Spleen (tissue), 11 donors: ENCODE results near the gene BACH2. TPM values are rescaled to one million over a fixed set of nuclear protein-coding genes. Genes with fewer than 3 reads are reported as not detected.
"Not testable (repeated sequence)": the region's sequence is repeated elsewhere in the genome, so short reads cannot be mapped to it uniquely, and the experiment has no call there.

Experiments
- DNase-seq: peaks from one replicate; pipeline ENCODE4 v3.0.0-alpha.2; 2020
- H3K27ac ChIP-seq, 8 donors: fragments of 200-600 bp; sonication (generic) in 7 of 8; 1 replicate in 4 of 8; 2 replicates in 4 of 8; pipeline versions ENCODE4 v1.5.0 to v1.8.0; 2016 to 2021; ENCODE audit warnings: inconsistent platforms in 4 of 8, mild to moderate bottlenecking in 4 of 8, moderate library complexity in 1 of 8
- H3K27me3 ChIP-seq, 7 donors: fragments of 200-600 bp; sonication (generic) in 6 of 7; replicated peaks in 1 of 7; 1 replicate in 4 of 7; 2 replicates in 3 of 7; pipeline versions ENCODE4 v1.5.0 to v1.8.0; 2016 to 2021; ENCODE audit warnings: inconsistent platforms in 3 of 7, mild to moderate bottlenecking in 1 of 7
- H3K36me3 ChIP-seq, 6 donors: fragments of 200-600 bp; sonication (generic) in 5 of 6; 1 replicate in 4 of 6; 2 replicates in 2 of 6; pipeline versions ENCODE4 v1.5.0 to v1.8.0; 2016 to 2021; ENCODE audit warnings: inconsistent platforms in 2 of 6
- H3K4me1 ChIP-seq, 6 donors: fragments of 200-600 bp; sonication (generic) in 5 of 6; 1 replicate in 3 of 6; 2 replicates in 3 of 6; pipeline versions ENCODE4 v1.5.0 to v1.8.0; 2016 to 2021; ENCODE audit warnings: inconsistent platforms in 3 of 6
- H3K4me3 ChIP-seq, 8 donors: fragments of 200-600 bp; sonication (generic) in 7 of 8; 1 replicate in 4 of 8; 2 replicates in 4 of 8; pipeline versions ENCODE4 v1.5.0 to v1.8.0; 2016 to 2021; ENCODE audit warnings: inconsistent platforms in 4 of 8, mild to moderate bottlenecking in 4 of 8, moderate library complexity in 2 of 8
- H3K9me3 ChIP-seq, 8 donors: fragments of 200-600 bp; sonication (generic) in 7 of 8; 1 replicate in 4 of 8; 2 replicates in 4 of 8; pipeline versions ENCODE4 v1.5.0 to v1.8.0; 2016 to 2021; ENCODE audit warnings: inconsistent platforms in 4 of 8
- POLR2A ChIP-seq, 3 donors: fragments of 450-650 bp; IDR thresholded peaks; one replicate each; pipeline ENCODE4 v1.5.1; 2017; ENCODE audit warnings: antibody characterized with exemption in 3 of 3, mild to moderate bottlenecking in 1 of 3
- POLR2AphosphoS5 ChIP-seq, 3 donors: sonication (generic); formaldehyde crosslinking; IDR thresholded peaks; one replicate each; pipeline ENCODE4 v1.5.1; 2017; ENCODE audit warnings: antibody characterized with exemption in 3 of 3
- WGBS, 5 donors: extraction: QIAGEN DNeasy Blood & Tissue Kit in 3 of 5; methylation state at CpG; one replicate each; pipeline versions ENCODE4 v1.1.5 to v1.1.7; 2013 to 2018; 5-methylcytosine and 5-hydroxymethylcytosine counted together
- intact Hi-C: fragments of 100-400 bp; cut with DNase I; formaldehyde crosslinking; loops from one replicate; pipeline ENCODE4 v1.15.0; 2023; ENCODE audit warnings: low total_unique reads
- polyA plus RNA-seq, 3 donors: library from polyadenylated mRNA; stranded (reverse); fragments of 200-250 nt; gene quantifications; one replicate each; pipeline ENCODE4 v1.2.1, GENCODE V29; 2013
- total RNA-seq, 7 donors: library from RNA; depleted of rRNA in 3 of 7; stranded (reverse); fragments of >200 nt in 3 of 7; fragmentation: NEBNext Ultra II Directional in 4 of 7; extraction: Animal tissue kit (Norgen Biotek cat#: 25700) in 4 of 7; gene quantifications; one replicate each; pipeline versions ENCODE4 v1.1.0 to v1.2.1, GENCODE V29; 2016 to 2021
- TF ChIP-seq, protein P1 (sequence below), 11 experiments: fragments of 200-600 bp in 7 of 11; fragments of 450-650 bp in 4 of 11; sonication (generic) in 4 of 11; IDR thresholded peaks in 8 of 11; conservative IDR thresholded peaks in 3 of 11; 1 replicate in 7 of 11; 2 replicates in 4 of 11; pipeline versions ENCODE4 v1.4.0 to v1.8.0; 2016 to 2021; ENCODE audit warnings: antibody characterized with exemption in 11 of 11, inconsistent platforms in 4 of 11, mild to moderate bottlenecking in 1 of 11
- donor health status: healthy with polysubstance abuse.
- donor health status: DM: no; HTN: no; CAD: no; lungs with moderate emphysema.
- donor health status: DM: no; HTN: no; CAD: no.
- donor health status: Bipolar disorder and iron deficiency.
- donor health status: healthy.
- donor health status: DM: no; HTN: no; CAD: no.
- donor health status: DM: yes; HTN: yes; CAD: no.

BACH2 gene
- total and polyA plus RNA-seq, 10 donors, result 3.0 to 53.8 (median 32.3) TPM

DNA sequence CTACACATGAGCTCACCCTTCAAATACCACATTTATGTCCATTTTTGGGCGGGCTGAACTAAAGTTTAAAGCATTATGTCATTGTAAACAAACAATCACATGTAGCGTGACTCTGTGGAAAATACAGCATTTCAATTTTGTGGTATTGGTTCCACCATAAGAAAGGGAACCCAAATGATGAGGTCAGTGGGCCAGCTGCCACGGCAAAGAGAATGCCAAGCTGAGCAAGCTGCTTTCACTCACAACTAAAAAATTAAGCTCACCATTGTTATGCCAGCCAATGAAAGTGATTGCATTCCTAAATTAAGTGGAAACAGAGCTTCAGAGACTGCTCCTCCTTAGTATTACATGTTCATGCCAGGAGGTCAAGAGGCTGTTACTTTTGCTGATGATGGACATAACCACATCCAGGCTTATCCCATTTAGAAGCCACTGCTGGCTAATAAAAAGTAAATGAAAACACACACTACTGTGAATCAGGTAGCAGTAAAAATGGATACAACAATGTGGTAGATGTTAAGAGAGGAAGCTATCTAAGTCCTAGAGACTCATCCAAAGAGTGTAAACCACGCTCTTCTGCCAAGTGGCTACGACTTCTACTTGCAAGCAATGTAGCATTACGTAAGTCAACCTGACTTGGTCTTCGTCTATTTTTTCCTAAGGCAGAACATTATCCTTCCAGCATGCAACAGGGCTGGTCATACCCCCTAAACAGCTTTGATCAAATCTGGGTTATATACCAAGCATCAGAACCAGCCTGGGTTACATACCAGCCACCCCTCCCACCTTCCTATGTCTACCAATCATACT, 164.8 kb downstream of the BACH2 start:
- TF ChIP-seq, protein P1, sequence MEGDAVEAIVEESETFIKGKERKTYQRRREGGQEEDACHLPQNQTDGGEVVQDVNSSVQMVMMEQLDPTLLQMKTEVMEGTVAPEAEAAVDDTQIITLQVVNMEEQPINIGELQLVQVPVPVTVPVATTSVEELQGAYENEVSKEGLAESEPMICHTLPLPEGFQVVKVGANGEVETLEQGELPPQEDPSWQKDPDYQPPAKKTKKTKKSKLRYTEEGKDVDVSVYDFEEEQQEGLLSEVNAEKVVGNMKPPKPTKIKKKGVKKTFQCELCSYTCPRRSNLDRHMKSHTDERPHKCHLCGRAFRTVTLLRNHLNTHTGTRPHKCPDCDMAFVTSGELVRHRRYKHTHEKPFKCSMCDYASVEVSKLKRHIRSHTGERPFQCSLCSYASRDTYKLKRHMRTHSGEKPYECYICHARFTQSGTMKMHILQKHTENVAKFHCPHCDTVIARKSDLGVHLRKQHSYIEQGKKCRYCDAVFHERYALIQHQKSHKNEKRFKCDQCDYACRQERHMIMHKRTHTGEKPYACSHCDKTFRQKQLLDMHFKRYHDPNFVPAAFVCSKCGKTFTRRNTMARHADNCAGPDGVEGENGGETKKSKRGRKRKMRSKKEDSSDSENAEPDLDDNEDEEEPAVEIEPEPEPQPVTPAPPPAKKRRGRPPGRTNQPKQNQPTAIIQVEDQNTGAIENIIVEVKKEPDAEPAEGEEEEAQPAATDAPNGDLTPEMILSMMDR (IDR thresholded peaks at IDR 0.05 in 8 of 11, conservative IDR thresholded peaks at IDR 0.05 in 3 of 11), result no peak
- TF ChIP-seq POLR2AphosphoS5 (IDR thresholded peaks at IDR 0.05) (no peak), POLR2A (IDR thresholded peaks at IDR 0.05) (no peak)

DNA sequence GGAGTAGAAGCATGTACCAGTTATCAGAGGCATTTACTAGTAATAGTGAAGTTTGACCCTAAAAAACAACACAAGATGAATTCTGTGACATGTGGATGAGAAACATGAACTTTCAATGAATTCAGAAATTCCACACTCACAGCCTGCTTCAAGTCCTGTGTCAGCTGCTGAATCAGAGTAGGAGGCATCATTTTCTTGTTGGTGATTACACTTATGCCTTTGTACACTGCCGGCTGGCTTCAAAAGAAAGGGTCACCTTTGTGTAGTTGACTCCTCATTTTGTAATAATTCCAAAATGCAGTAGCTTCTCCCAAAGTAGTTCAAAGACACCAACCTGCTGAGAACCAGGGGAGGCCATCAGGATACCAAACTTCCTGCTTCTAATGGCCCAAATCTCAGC, 165.5 kb downstream of the BACH2 start:
- DNase-seq, result no peak
- TF ChIP-seq POLR2AphosphoS5 (IDR thresholded peaks at IDR 0.05) (no peak), POLR2A (IDR thresholded peaks at IDR 0.05) (no peak)
- TF ChIP-seq, protein P1 (IDR thresholded peaks at IDR 0.05 in 8 of 11, conservative IDR thresholded peaks at IDR 0.05 in 3 of 11), result no peak
- no peaks in the 10 kb centered on the region for H3K27me3 ChIP-seq
- 89 to 98% (median 94%) methylated on average over 1 of the region's 1 CpG for WGBS, 5 donors
- H3K4me1 ChIP-seq, result peaks cover 5 to 47% (median 12%) of the 10 kb centered on the region in 6 donors
- intact Hi-C loops, result no loop called here
- H3K9me3 ChIP-seq, result no peaks in the 10 kb centered on the region
- H3K36me3 ChIP-seq, result no peaks in the 10 kb centered on the region
- no peak overlapping the region for H3K4me3 ChIP-seq
- no peak overlapping the region for H3K27ac ChIP-seq

More for the DNA sequence above, 164.8 kb downstream of the BACH2 start:
- no peak for DNase-seq
- 68 to 80% (median 74%) methylated on average over 7 of the region's 7 CpGs for WGBS, 5 donors
- Histone ChIP-seq H3K27ac (no peak overlapping the region), H3K36me3 (no peaks in the 10 kb centered on the region), H3K4me1 (peaks cover 3 to 41% (median 12%) of the 10 kb centered on the region in 6 donors), H3K4me3 (no peak overlapping the region), H3K9me3 (no peaks in the 10 kb centered on the region), H3K27me3 (no peaks in the 10 kb centered on the region)
- intact Hi-C loops, result no loop called here

DNA sequence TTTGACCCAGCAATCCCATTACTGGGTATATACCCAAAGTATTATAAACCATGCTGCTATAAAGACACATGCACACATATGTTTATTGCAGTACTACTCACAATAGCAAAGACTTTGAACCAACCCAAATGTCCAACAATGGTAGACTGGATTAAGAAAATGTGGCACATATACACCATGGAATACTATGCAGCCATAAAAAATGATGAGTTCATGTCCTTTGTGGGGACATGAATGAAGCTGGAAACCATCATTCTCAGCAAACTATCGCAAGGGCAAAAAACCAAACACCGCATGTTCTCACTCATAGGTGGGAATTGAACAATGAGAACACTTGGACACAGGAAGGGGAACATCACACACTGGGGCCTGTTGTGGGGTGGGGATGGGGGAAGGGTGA, 168.0 kb downstream of the BACH2 start:
- H3K4me3 ChIP-seq, intact Hi-C loops, DNase-seq, H3K27ac ChIP-seq, H3K9me3 ChIP-seq, H3K27me3 ChIP-seq, H3K36me3 ChIP-seq: not testable (repeated sequence)
- 71 to 100% (median 87%) methylated on average over 2 of the region's 2 CpGs for WGBS, 5 donors
- H3K4me1 ChIP-seq, result peaks cover 5 to 53% (median 12%) of the 10 kb centered on the region in 6 donors

DNA sequence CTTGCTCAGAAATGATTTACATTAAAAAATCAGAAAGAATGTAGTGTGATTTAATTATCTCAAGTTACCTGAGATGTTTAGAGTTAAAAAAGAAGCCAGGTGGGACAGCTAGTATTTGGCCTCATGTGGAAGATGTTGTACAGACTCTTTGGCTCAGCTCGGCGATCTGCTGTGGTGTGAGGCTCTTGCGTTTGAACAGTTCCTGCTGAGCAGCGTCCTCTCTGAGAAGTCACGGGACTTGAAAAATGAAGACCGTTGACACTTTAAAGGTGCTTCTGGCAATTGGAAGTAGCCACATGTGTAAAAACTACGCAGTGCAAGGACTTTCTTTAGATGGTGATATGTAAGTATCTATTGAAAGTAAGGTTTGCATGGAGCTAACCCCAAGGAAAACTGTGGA, 169.0 kb downstream of the BACH2 start:
- no peak for TF ChIP-seq POLR2A (IDR thresholded peaks at IDR 0.05)
- TF ChIP-seq POLR2AphosphoS5 (IDR thresholded peaks at IDR 0.05), result no peak
- TF ChIP-seq, protein P1 (IDR thresholded peaks at IDR 0.05 in 8 of 11, conservative IDR thresholded peaks at IDR 0.05 in 3 of 11), result no peak
- H3K36me3 ChIP-seq, result no peaks in the 10 kb centered on the region
- H3K4me3 ChIP-seq, result no peak overlapping the region
- 59 to 77% (median 72%) methylated on average over 7 of the region's 7 CpGs for WGBS, 5 donors
- no peaks in the 10 kb centered on the region for H3K9me3 ChIP-seq
- no peaks in the 10 kb centered on the region for H3K27me3 ChIP-seq
- H3K27ac ChIP-seq, result no peak overlapping the region
- intact Hi-C loops, result no loop called here
- H3K4me1 ChIP-seq, result peaks cover 1 to 52% (median 6%) of the 10 kb centered on the region in 6 donors
- no peak for DNase-seq
